Peyer's patch (tissue), 4 donors: Measurements from ENCODE around the gene FGA.

Source experiments
- POLR2A ChIP-seq, 2 donors: fragments of 450-650 bp; IDR thresholded peaks; one replicate each; pipeline ENCODE4 v1.5.1; 2017; ENCODE audit warnings: antibody characterized with exemption in 2 of 2, mild to moderate bottlenecking in 2 of 2, moderate library complexity in 2 of 2
- TF ChIP-seq, protein P1 (sequence below), 6 experiments: fragments of 450-650 bp in 4 of 6; fragments of 200-600 bp in 2 of 6; sonication (generic) in 1 of 6; IDR thresholded peaks; one replicate each; pipeline ENCODE4 v1.5.1; 2017 to 2019; ENCODE audit warnings: antibody characterized with exemption in 6 of 6, mild to moderate bottlenecking in 3 of 6, moderate library complexity in 1 of 6

GRCh38 chr4:154588198-154588597 lies 2.3 kb downstream of the FGA start:
- TF ChIP-seq, protein P1, sequence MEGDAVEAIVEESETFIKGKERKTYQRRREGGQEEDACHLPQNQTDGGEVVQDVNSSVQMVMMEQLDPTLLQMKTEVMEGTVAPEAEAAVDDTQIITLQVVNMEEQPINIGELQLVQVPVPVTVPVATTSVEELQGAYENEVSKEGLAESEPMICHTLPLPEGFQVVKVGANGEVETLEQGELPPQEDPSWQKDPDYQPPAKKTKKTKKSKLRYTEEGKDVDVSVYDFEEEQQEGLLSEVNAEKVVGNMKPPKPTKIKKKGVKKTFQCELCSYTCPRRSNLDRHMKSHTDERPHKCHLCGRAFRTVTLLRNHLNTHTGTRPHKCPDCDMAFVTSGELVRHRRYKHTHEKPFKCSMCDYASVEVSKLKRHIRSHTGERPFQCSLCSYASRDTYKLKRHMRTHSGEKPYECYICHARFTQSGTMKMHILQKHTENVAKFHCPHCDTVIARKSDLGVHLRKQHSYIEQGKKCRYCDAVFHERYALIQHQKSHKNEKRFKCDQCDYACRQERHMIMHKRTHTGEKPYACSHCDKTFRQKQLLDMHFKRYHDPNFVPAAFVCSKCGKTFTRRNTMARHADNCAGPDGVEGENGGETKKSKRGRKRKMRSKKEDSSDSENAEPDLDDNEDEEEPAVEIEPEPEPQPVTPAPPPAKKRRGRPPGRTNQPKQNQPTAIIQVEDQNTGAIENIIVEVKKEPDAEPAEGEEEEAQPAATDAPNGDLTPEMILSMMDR (IDR thresholded peaks at IDR 0.05) = no peak
- TF ChIP-seq POLR2A (IDR thresholded peaks at IDR 0.05) = no peak
